Stimulated activated CD4-positive, alpha-beta T cell treated with anti-CD3 and anti-CD28 coated beads, Interleukin-2, amount 100 ng/mL, for 24 hours (primary cell): ENCODE measurements around the gene IL5.
A peak's percentile ranks its signal among the peaks of the same experiment; 100 is the strongest.
"Not testable (repeated sequence)": the region's sequence is repeated elsewhere in the genome, so short reads cannot be mapped to it uniquely, and the experiment has no call there.

ENCODE experiments used
- DNase-seq, 2 donors: peaks; one replicate each; pipeline ENCODE4 v3.0.0-alpha.2; 2020

IL5 gene

DNA sequence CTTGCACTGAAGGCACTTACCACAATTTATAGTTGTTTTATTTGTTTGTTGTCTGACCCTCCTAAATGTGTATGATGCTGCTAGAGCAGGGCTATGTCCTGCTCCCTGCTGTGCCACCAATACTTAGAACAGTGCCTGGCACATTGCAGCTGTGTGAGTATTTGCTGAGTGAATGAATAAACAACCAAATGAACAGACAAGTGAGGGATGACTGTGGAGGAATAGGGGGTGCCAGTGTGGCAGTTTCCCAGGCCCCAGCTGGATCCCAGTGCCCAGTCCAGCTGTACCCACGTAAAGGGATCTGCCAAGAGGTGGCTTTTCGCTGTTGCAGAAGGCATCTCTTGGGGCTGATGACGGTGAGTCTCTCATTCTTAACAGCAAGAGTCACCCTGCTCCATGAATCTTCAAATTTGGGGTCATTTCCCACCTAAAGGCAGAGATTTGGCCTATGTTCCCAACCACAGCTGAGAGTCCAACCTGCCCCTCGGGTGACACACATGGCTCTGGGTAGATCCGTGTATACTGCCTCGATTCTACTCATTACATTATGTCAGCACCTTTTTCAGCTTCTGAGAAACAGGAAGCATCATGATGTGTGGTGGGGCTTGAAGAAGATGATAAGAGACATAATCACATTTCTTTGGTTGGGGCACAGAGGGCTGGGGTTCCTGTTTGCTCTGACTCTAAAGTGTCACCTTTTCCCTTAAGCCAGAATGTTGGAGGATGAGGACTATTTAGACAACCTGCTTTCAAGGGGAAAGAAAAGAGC lies 14.3 kb downstream of the IL5 start:
- DNase-seq, result no peak

DNA sequence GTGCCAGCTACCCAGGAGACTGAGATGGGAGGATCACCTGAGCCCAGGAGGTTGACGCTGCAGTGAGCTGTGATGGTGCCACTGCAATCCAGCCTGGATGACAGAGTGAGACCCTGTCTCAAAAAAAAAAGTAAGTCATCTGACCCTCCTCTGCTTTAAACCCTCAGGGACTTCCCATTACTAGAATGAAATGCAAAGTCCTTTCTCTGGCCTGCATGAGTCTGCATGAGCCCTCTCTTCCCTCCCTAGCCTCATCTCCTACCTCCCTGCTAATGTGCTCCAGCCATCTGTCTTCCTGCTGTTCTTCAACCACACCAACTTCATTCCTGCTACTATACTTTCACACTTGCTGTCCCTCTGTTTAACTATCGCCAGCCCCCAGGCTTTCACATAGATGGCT lies 15.3 kb downstream of the IL5 start:
- DNase-seq, result no peak

DNA sequence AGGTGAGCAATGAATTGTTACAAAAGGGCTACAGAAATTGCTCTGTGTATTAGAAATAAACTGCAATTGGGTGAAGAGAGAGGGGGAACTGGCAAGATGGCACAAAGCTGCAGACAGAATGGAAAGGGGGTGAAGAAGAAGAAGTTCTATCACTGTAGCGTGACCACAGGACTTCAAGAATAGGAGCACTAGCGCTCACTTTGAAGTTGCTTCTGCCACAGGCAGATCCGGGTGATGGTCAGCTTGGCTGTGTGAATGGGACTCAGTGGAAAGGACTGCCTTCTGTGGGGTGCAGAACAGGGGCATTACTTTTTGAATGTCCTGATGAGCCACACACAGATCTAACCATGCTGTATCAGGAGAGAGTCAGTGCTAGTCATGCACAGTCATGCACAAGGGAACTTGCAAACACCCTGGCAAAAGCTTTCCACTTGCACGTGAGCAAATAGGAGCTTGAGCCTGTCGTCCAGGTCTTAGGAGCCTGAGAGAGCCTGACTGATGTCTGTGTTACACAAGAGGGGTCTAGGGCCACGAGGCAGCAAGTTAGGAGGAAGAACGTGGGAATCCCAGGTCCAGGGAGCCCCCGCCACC lies 16.3 kb downstream of the IL5 start:
- no peak for DNase-seq

DNA sequence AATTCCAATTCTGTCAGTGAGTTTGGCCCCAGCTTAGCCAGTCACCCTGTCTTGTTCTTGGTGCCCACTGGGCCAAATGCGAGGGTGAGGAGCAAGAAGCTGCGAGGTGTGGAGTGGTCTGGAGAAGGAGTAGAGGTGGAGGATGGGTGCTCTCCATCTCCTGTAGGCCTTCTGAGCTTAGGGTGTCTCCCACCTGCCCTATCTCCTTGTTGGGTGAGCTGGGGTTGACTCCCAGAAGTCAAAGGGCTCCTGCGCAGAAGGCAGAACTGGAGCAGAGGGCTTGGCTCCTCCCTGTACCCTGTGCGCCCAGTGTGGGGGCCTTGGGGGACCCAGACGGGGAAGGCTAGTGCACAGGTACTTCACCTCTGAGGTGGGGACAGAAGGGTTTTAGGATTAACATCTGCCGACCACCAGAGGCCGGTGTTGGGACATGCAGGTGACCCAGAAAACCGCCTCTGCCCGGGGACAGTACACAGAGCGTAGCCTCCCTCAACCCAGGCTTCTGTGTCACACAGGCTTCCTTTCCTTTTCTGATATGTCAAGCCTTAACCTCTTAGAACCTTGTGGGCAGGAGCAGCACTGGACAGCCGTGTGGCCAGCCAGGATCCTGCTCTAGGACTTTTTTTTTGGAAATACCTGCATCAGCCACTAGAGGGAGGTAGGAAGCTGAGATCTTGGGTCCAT lies 16.9 kb downstream of the IL5 start:
- peak; percentile 30 to 38 for DNase-seq

DNA sequence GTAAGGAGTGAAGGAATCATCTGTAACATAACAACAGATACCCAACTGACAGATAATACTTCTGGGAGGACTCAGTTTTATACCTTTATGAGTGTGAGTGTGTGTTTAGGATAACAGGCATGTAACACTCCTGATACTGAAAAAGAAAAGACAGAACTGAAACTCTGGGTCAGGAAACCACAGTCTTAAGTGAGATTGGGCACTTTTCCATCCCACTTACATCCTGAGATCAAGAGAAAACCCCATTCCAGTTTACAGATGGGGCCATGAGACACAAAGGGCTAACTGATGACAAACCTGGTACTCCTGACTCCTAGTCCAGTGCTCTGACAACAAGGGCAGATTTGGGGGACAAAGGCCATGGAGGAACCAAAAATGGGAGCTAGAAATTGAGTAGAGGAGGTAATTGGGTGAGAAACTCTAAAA lies 18.0 kb downstream of the IL5 start:
- DNase-seq, result peak in 1 of 2 donors; percentile 6

DNA sequence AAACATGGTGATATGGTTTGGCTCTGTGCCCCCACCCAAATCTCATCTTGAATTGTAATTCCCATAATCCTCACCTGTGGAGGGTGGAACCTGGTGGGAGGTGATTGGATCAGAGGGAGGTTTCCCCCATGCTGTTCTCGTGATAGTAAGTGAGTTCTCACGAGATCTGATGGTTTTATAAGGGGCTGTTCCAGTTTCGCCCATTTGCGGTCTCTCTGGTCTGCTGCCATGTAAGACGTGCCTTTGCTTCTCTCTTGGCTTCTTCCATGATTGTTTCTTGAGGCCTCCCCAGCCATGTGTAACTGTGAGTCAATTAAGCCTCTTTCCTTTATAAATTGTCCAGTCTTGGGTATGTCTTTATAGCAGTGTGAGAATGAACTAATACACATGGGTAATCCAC lies 18.4 kb downstream of the IL5 start:
- DNase-seq, result not testable (repeated sequence)

DNA sequence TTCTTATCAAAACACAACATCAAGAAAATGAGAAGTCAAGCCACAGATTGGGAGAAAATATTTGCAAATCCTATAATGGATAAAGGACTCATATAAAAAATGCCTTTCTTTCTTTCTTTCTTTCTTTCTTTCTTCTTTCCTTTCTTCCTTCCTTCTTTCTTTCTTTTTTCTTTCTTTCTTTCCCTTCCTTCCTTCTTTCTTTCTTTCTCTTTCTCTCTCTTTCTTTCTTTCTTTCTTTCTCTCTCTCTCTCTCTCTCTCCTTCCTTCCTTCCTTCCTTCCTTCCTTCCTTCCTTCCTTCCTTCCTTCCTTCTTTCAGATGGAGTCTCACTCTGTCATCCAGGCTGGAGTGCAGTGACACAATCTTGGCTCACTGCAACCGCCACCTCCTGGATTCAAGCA lies 21.3 kb downstream of the IL5 start:
- DNase-seq, result not testable (repeated sequence)

DNA sequence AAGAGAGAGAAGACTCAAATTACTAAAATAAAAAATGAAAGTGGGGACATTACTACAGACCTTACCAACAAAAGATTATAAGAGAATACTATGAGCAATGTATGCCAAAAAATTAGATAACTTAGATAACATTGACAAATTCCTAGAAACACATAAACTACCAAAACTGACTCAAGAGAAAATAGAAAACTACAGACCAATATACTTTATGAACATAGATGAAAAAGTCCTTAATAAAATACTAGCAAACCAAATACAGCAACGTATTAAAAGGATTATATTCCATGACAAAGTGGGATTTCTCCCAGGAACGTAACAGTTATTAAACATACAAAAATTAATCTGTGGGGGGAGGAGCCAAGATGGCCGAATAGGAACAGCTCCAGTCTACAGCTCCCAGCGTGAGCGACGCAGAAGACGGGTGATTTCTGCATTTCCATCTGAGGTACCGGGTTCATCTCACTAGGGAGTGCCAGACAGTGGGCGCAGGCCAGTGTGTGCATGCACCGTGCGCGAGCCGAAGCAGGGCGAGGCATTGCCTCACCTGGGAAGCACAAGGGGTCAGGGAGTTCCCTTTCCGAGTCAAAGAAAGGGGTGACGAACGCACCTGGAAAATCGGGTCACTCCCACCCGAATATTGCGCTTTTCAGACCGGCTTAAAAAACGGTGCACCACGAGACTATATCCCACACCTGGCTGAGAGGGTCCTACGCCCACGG lies 29.5 kb downstream of the IL5 start:
- not testable (repeated sequence) for DNase-seq

DNA sequence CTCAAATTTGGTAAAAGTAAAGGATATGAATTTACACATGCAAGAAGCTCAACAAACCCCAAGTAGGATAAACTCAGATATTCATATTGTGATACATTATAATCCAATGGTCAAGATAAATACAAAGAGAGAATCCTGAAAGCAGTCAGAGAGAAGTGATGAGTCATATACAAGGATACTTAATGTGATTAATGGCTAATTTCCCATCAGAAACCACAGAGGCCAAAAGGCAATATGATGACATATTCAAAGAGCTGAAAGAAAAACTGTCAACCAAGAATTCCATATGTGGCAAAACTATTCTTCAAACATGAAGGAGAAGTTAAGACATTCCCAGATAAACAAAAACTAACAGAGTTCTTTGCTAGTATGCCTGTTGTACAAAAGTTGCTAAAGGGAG lies 33.2 kb downstream of the IL5 start:
- DNase-seq, result no peak

DNA sequence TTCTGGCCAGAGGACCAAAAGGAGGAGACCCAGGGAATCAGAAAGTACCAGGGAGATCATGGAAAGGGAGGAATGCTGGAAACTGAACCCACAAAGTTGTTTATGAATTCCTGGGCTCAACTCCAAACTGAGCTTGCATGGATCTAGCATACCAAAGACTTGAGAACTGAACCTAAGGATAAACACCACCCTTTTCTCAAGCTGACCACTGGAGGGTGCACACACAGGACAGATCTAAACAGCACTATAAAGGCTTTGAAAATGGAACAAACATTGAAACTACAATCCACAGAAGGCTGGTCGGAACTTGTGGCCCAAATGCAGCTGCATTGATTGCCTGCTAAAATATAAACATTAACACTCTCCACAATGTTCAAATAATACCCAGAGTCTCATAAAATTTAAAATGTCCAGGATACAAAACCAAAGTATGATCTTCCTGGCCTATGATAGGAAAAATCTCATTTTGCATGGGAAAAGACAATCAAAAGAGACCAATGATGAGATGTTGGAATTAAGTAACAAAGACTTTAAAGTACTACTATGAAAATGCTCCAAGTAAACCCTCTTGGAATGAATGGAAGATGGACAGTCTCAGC lies 37.1 kb downstream of the IL5 start:
- DNase-seq, result peak in 1 of 2 donors; percentile 14

DNA sequence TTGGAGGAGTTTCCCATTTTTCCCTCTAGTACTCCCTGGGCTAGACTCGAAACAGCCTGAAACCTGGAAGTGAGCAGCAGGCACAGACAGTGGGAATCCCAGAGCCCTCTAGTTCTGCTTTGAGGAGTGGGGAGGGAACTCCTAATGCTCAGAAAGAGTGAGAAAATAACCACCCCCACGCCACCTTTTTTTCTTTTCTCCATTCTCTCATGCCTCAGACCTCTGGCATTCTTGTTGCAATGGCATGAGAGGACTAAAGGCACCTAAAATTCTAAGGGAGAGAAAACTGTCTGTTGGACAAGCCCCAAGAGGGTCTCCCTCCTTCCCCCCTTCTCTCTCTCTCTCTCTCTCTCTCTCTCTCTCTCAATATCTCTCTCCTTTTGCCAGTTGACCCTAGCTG lies 37.7 kb downstream of the IL5 start:
- DNase-seq, result no peak

DNA sequence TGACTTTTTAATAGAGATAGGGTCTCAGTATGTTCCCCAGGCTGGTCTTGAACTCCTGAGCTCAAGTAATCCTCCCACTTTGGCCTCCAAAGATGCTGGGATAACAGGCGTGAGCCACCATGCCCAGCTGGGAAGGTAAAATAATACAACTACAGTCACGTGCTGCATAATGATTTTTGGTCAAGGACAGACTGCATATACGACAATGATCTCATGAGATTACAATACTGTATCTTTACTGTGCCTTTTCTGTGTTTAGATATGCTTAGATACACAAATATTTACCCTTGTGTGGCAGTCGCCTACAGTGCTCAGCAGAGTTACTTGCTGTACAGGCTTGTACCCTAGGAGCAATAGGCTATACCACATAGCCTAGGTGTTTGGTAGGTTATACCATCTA lies 38.6 kb downstream of the IL5 start:
- DNase-seq, result no peak

DNA sequence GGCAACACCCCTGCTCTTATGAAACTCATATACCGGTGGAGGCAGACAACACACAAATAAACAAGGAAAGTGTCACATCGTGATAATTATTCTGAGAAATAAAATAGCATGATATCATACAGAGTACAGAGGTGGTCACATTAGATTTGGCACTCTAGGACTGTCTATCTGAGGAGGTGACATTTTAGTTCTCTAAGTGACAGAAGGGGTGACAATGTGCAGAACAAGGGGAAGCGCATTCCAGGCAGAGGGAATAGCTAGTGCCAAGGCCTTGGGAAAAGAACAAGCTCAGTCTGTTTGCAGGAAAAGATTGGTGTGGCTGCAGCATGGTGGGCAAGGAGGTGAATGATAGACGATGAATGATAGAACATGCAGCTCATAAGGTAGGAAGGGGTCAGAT lies 40.1 kb downstream of the IL5 start:
- DNase-seq, result no peak

DNA sequence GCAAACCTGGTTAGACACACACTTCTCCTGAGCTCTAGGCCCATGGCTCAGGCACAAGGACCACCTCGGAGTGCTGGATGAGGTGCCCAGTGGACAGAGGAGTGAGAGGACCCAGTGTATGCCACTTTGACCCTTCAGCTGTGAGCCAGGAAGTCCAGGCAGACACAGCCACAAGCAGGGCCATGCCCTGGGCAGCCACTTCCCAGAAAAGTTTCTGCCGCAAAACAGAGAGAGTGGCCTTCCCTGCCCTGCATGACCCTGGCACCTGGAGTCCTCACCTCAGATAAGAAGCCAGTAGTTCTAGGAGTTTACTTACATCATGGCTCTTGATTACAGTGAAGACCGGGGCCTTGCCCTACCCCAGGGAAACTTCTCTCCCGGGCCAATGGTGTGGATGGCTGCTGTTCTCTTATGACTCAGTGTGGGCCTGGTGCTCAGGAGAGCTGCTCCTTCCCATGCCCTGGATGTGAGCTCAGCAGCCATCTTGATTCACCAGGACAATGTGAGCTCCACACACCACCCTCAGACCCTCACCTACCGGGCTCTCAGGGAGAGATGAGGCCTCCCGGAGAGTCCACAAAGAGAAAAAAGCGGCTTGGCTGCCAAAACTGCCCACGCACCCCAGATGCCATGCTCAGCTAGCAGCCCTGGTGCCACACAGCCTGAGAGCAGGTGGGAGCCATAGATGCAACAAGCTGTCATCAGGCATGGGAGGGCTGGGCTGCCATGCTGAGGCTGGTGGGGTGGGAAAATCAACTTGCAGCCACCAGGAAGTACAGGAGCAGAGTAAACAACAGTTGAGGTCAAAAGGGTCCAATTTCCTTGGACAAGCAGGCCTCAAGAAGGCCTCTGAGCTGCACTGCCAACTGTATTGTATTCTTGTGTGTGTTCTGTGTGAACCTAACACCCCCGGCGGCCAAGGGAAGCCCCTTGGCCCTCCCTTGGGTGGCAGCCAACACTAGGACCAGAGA lies 41.1 kb downstream of the IL5 start:
- DNase-seq, result no peak

DNA sequence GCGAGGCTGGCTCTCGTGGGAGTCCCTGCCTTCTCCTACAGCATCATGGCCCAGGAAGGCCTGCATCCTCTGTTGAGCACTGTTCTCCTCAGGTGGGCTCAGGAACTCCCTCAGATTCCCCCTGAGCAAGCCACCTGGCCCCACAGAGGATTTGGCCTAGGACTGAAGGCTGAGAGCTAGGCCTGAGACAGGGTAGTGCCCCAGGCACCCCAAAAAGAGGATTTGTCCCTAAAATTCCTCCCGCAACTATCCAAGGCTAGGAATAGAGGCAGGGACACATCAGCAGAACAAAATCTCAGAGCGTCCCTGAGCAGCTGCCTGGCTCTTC lies 41.7 kb downstream of the IL5 start:
- DNase-seq, result no peak

DNA sequence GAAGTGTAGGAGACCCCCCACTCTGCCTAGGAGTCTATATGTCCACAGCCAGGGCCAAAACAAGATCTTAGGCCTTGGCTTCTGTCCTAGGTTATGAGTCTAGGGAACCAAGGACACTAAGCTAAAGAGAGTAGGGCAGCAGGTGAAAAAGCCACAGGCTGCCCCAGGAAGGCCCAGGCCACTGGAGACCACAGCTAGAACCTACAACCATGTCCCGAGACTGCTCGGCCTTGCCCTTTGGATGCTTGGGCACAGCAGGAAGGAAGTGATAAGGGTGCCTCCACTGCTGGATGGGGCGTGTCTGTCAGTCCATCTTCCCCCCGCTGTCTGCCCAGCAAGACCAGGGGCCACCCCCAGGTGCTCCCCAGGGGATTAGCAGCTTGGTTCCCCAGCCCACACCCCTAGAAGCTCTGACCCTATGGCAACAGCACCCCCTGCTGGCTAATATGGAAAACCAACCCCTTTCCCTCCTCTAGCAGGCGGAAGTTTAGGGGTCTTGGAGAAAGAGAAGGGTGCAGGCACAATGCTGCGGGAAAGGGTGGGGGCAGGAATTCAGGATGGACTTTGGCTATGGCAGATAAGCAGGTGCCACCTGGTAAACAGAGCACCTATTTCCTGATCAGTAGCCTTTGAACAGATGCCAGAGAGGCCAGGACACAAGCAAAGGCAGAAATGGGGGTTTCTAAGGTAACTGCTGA lies 42.2 kb downstream of the IL5 start:
- DNase-seq, result peak; percentile 70 to 82

DNA sequence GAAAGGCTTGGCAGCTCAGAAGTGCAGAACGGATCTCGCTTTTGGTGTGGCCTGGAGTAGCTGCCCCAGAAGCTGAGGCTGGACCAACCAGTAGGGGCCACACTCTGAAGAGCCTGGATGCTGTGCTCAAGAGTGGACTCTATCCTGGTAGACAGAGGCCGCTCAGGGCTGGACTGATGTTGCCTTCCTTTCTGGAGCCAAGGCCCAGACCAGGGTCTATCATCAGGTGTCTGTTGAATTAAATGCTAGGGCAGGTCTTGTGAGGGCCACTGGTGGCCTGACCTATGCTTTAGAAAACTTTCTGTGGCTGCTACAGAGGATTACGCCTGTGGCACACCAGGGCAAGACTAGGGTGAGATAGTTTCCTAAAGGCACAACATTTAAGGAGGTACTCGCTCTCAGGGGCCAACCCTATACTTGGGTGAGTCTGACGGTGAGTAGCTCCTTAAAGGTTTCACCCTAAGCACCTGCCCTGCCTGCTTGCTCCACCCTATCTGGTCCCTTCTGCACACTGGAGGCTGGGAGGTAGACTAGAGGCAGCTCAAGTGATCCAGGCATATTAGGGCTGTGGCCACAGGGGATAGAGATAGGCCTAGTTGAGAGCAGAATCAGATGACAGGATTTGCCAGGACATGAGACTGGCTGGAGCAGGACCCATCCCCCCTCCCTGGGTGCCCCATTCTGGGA lies 42.9 kb downstream of the IL5 start:
- DNase-seq, result no peak

DNA sequence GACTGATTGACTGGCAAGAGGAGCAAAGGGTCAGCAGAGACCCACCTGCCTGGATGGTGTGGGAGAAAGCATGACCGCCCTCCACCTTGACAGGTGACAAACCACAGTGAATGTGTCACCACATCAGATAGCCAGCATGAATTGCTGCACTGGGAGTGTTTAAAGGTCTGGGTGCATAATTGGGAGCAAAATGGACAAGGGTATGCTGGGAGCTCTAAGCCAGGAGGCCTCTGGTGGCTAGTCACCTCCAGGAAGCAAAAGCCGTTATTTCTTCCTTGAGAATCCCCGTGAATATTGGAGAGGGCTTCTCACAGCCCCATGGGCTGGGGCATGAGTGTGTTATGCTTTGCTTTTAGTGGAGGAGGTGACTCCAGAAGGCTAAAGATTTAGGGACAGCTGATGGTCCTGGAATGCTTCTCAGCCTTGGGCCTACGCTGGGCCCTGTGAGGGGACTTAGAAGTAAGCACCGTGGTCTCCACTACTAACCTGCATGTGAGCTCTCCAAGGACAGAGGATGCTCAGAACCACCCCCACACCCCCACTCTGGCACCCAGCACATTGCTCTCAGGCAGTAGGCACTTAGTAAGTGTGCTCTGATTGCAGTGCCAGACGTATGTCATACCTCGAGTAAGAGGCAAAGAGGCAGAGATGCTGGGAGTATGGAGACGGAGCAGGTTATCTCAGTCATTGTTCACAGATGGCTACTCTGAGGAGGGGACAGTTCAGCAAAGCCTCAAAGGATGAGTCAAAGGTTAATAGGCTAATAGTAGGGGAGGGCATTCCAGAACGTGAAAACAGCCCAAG lies 43.7 kb downstream of the IL5 start:
- peak in 1 of 2 donors; percentile 22 for DNase-seq

DNA sequence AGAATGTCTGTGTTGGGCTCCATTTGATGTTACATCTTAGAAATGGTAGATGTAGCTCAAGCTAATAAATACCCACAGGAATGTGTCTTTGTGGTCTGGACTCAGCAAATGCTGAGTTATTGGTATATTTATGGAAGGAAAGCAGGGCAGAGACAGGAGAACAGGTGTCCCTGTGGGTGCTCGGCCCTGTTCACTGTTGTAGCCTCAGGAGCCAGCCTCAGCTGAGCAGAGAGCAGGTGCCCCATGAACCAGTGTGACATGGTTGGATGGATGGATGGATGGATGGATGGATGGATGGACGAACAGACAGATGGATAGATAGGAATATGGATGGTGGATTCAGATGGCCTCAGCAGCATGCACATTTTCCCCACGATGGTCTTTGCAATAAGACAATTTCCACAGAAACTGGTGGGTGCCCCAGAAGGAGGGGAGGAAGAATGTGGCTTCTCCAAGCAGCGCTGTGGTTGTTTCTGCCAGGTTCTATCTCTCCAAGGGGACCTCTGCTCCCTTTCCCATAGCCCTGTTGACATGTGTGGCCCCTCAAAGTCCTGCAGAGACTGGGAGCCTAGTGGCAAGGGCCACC lies 44.5 kb downstream of the IL5 start:
- no peak for DNase-seq
